GM12878 (cell line): ENCODE data around the gene BPIFA1. TPM values are rescaled to one million over a fixed set of nuclear protein-coding genes. Genes with fewer than 3 reads are reported as not detected.

Source experiments
- ATAC-seq: fragments of 200-7000 bp; cut with Tn5 transposase; 3 replicates; pipeline ENCODE4 v1.9.1; 2020; ENCODE audit warnings: mild to moderate bottlenecking, moderate library complexity
- BruUV-seq: library from RNA; stranded (reverse); fragments of 400-500 nt; replicated peaks from 2 replicates; lab custom pipeline; 2021; lab: Mats Ljungman, UMichigan
- CTCF ChIA-PET: fragments of 300-600 bp; sonication (Branson Sonifier 250); formaldehyde crosslinking; extraction: SDS; loops from one replicate; lab custom pipeline; 2021; ENCODE audit warnings: inconsistent platforms; lab: Yijun Ruan, JAX
- POLR2A ChIA-PET: fragments of 350-600 bp; formaldehyde crosslinking; extraction: SDS; loops from one replicate; lab custom pipeline; 2021; ENCODE audit warnings: inconsistent platforms; lab: Charles Lee
- RAD21 ChIA-PET: fragments of 300-600 bp; sonication (Branson Sonifier 250); formaldehyde crosslinking; loops from one replicate; lab custom pipeline; 2023; ENCODE audit warnings: antibody characterized with exemption; ENCODE audit not compliant: unreplicated experiment; lab: Charles Lee
- SMC1A ChIA-PET: fragments of 300-600 bp; sonication (Branson Sonifier 250); formaldehyde crosslinking; loops from one replicate; lab custom pipeline; 2023; ENCODE audit not compliant: unreplicated experiment, uncharacterized antibody; lab: Charles Lee
- DNase-seq: peaks from one replicate; pipeline ENCODE4 v3.0.0-alpha.2; 2011; ENCODE audit warnings: low read depth, low spot score
- FAIRE-seq: peaks from 3 replicates; lab custom pipeline; 2011; peaks lifted over from hg19 to GRCh38; lab: Jason Lieb, UNC
- H2AFZ ChIP-seq: 2 replicates; pipeline ENCODE4 v1.6.0; 2011; ENCODE audit warnings: low read depth, low read length, control low read depth; ENCODE audit not compliant: control insufficient read depth
- H3K27ac ChIP-seq: 2 replicates; pipeline ENCODE4 v1.5.1; 2011; ENCODE audit warnings: control low read depth; ENCODE audit not compliant: control insufficient read depth, insufficient read depth
- H3K27me3 ChIP-seq, 2 experiments: replicated peaks in 1 of 2; 2 replicates each; pipeline versions ENCODE4 v1.6.0 to v1.6.1; 2011; ENCODE audit warnings: low read length in 1 of 2; ENCODE audit not compliant: control insufficient read depth in 2 of 2, insufficient read depth in 2 of 2
- H3K36me3 ChIP-seq, 2 experiments: 2 replicates each; pipeline ENCODE4 v1.5.1; 2011; ENCODE audit warnings: low read length in 1 of 2; ENCODE audit not compliant: control insufficient read depth in 2 of 2, insufficient read depth in 2 of 2
- H3K4me1 ChIP-seq: 2 replicates; pipeline ENCODE4 v1.6.1; 2011; ENCODE audit warnings: mild to moderate bottlenecking, low read length, moderate library complexity, mixed read lengths; ENCODE audit not compliant: control insufficient read depth, insufficient read depth
- H3K4me2 ChIP-seq: 2 replicates; pipeline ENCODE4 v1.6.0; 2011; ENCODE audit warnings: control low read depth; ENCODE audit not compliant: control insufficient read depth, insufficient read depth
- H3K4me3 ChIP-seq: fragments of 200-600 bp; sonication (generic); 2 replicates; pipeline ENCODE4 v1.5.1; 2016
- H3K79me2 ChIP-seq: 2 replicates; pipeline ENCODE4 v1.6.0; 2011; ENCODE audit warnings: low read length; ENCODE audit not compliant: control insufficient read depth, insufficient read depth
- H3K9ac ChIP-seq: 2 replicates; pipeline ENCODE4 v1.8.0; 2011; ENCODE audit warnings: low read length, control low read depth, mixed read lengths; ENCODE audit not compliant: control insufficient read depth, insufficient read depth
- H3K9me3 ChIP-seq: replicated peaks from 3 replicates; pipeline ENCODE4 v1.5.1; 2011; ENCODE audit warnings: mild to moderate bottlenecking, low read length; ENCODE audit not compliant: control insufficient read depth, insufficient read depth
- H4K20me1 ChIP-seq: 2 replicates; pipeline ENCODE4 v1.6.0; 2011; ENCODE audit not compliant: control insufficient read depth, insufficient read depth
- CBFB ChIP-seq: IDR thresholded peaks from 2 replicates; pipeline ENCODE4 v1.6.1; 2016; ENCODE audit warnings: antibody characterized with exemption, low read depth
- FOXM1 ChIP-seq: IDR thresholded peaks from 2 replicates; pipeline ENCODE4 v1.6.1; 2012; ENCODE audit warnings: low read depth, mild to moderate bottlenecking, inconsistent platforms, low read length, moderate library complexity
- HSF1 ChIP-seq: fragments of 150-350 bp; IDR thresholded peaks from 2 replicates; pipeline ENCODE4 v1.6.1; 2014; ENCODE audit warnings: mild to moderate bottlenecking, low read depth, low read length
- JUND ChIP-seq: IDR thresholded peaks from 2 replicates; pipeline ENCODE4 v1.6.1; 2012; ENCODE audit warnings: low read depth, mild to moderate bottlenecking, low read length, improper control_type of control experiment, moderate library complexity
- KLF5 ChIP-seq: fragments of 450-650 bp; IDR thresholded peaks from 2 replicates; pipeline ENCODE4 v1.6.1; 2014; ENCODE audit warnings: mild to moderate bottlenecking; ENCODE audit not compliant: partially characterized antibody
- MTA2 ChIP-seq: fragments of 450-650 bp; IDR thresholded peaks from 2 replicates; pipeline ENCODE4 v1.6.1; 2016; ENCODE audit warnings: low read depth, mild to moderate bottlenecking, moderate library complexity
- MTA3 ChIP-seq: IDR thresholded peaks from 2 replicates; pipeline ENCODE4 v1.6.1; 2012; ENCODE audit warnings: low read length, inconsistent platforms, borderline replicate concordance
- NFIC ChIP-seq: IDR thresholded peaks from 2 replicates; pipeline ENCODE4 v1.6.1; 2012; ENCODE audit warnings: low read depth, mild to moderate bottlenecking, inconsistent platforms, low read length, moderate library complexity
- PAX8 ChIP-seq: fragments of 450-650 bp; IDR thresholded peaks from 2 replicates; pipeline ENCODE4 v1.6.1; 2017; ENCODE audit warnings: mild to moderate bottlenecking, moderate library complexity
- PKNOX1 ChIP-seq: fragments of 450-650 bp; IDR thresholded peaks from 2 replicates; pipeline ENCODE4 v1.6.1; 2016; ENCODE audit warnings: mild to moderate bottlenecking
- POU2F2 ChIP-seq: IDR thresholded peaks from 3 replicates; pipeline ENCODE4 v1.6.1; 2011; ENCODE audit warnings: low read depth, mild to moderate bottlenecking, low read length, borderline replicate concordance
- STAT1 ChIP-seq: fragments of 450-650 bp; conservative IDR thresholded peaks from 2 replicates; pipeline ENCODE4 v1.6.1; 2014; ENCODE audit warnings: antibody characterized with exemption, mild to moderate bottlenecking
- TAF1 ChIP-seq: IDR thresholded peaks from 2 replicates; pipeline ENCODE4 v1.6.1; 2011; ENCODE audit warnings: mild to moderate bottlenecking, low read depth, low read length, borderline replicate concordance
- TARDBP ChIP-seq: IDR thresholded peaks from 2 replicates; pipeline ENCODE4 v1.6.1; 2016; ENCODE audit warnings: borderline replicate concordance
- TCF7 ChIP-seq: IDR thresholded peaks from 2 replicates; pipeline ENCODE4 v1.6.1; 2014; ENCODE audit warnings: antibody characterized with exemption, borderline replicate concordance
- ZNF217 ChIP-seq: fragments of 450-650 bp; IDR thresholded peaks from 2 replicates; pipeline ENCODE4 v1.6.1; 2017; ENCODE audit warnings: antibody characterized with exemption, mild to moderate bottlenecking
- WGBS: methylation state at CpG from one replicate; pipeline ENCODE4 v1.1.6; 2016; ENCODE audit warnings: low lambda C conversion rate; ENCODE audit not compliant: insufficient replicate concordance, insufficient coverage; ENCODE audit errors: missing lambda C conversion rate; 5-methylcytosine and 5-hydroxymethylcytosine counted together
- in situ Hi-C: fragments of 300-500 bp; cut with MboI; formaldehyde crosslinking; loops from 9 replicates; pipeline ENCODE4 v1.14.3; 2018; ENCODE audit warnings: mixed read lengths
- intact Hi-C: fragments of 100-400 bp; cut with micrococcal nuclease; formaldehyde crosslinking; loops from one replicate; pipeline ENCODE4 v1.14.2; 2022; ENCODE audit not compliant: unreplicated experiment
- polyA plus RNA-seq, 11 experiments: library from polyadenylated mRNA; depleted of rRNA in 4 of 11; unstranded in 6 of 11; stranded (reverse) in 5 of 11; fragments of >200 nt; fragmentation: Nextera tagmentation in 4 of 11; fragmentation: Illumina TruSeq in 1 of 11; extraction: Ambion mirVana in 4 of 11; extraction: Trizol in 1 of 11; gene quantifications; 1 replicate in 1 of 11; 2 replicates in 10 of 11; pipeline versions ENCODE4 v1.2.1 to v1.2.3, GENCODE V29; 2011 to 2016; ENCODE audit warnings: inconsistent platforms in 2 of 11, missing spikeins in 2 of 11, low read depth in 1 of 11
- total RNA-seq, 4 experiments: library from RNA; depleted of rRNA in 3 of 4; stranded (reverse); fragments of >200 nt in 3 of 4; fragmentation: Illumina TruSeq in 1 of 4; extraction: Trizol in 1 of 4; gene quantifications; 2 replicates each; pipeline versions ENCODE4 v1.2.1 to v1.2.3, GENCODE V29; 2013 to 2021
- TF ChIP-seq, protein P1 (sequence below): fragments of 450-650 bp; formaldehyde crosslinking; IDR thresholded peaks from 2 replicates; pipeline ENCODE4 v1.4.0; 2022; ENCODE audit warnings: mild to moderate bottlenecking, moderate library complexity
- TF ChIP-seq, protein P2 (sequence below): fragments of 450-650 bp; IDR thresholded peaks from 2 replicates; pipeline ENCODE4 v1.6.1; 2016; ENCODE audit warnings: mild to moderate bottlenecking

The BPIFA1 gene
- total and polyA plus RNA-seq, 10 of the 15 experiments (the other 5 are each of a cell fraction or from before 2014, with no cell fraction given): not detected

GRCh38 chr20:33280775-33281174 is 45.0 kb downstream of the BPIFA1 start:
- ChIA-PET SMC1A (no interaction called here), POLR2A (no interaction called here), RAD21 (no interaction called here), CTCF (no interaction called here)
- 71% methylated on average over 7 of the region's 7 CpGs for WGBS
- intact Hi-C loops: no loop called here
- no TSS peak for BruUV-seq
- no peak overlapping the region for H3K4me2 ChIP-seq
- DNase-seq (no peak), ATAC-seq (no peak), FAIRE-seq (no peak)
- no peaks in the 10 kb centered on the region for H3K4me1 ChIP-seq
- H3K9me3 ChIP-seq: no peaks in the 10 kb centered on the region
- no peaks in the 10 kb centered on the region for H3K36me3 ChIP-seq
- H3K27ac ChIP-seq: no peak overlapping the region
- H3K4me3 ChIP-seq: no peak overlapping the region
- H2AFZ ChIP-seq: no peak overlapping the region
- H3K79me2 ChIP-seq: no peaks in the 10 kb centered on the region
- H3K9ac ChIP-seq: no peak overlapping the region
- peaks cover 7% of the 10 kb centered on the region in 2 experiments; a peak in 3 of 4 replicates for H3K27me3 ChIP-seq
- H4K20me1 ChIP-seq: no peaks in the 10 kb centered on the region
- in situ Hi-C loops: no loop called here
- TF ChIP-seq, protein P1, sequence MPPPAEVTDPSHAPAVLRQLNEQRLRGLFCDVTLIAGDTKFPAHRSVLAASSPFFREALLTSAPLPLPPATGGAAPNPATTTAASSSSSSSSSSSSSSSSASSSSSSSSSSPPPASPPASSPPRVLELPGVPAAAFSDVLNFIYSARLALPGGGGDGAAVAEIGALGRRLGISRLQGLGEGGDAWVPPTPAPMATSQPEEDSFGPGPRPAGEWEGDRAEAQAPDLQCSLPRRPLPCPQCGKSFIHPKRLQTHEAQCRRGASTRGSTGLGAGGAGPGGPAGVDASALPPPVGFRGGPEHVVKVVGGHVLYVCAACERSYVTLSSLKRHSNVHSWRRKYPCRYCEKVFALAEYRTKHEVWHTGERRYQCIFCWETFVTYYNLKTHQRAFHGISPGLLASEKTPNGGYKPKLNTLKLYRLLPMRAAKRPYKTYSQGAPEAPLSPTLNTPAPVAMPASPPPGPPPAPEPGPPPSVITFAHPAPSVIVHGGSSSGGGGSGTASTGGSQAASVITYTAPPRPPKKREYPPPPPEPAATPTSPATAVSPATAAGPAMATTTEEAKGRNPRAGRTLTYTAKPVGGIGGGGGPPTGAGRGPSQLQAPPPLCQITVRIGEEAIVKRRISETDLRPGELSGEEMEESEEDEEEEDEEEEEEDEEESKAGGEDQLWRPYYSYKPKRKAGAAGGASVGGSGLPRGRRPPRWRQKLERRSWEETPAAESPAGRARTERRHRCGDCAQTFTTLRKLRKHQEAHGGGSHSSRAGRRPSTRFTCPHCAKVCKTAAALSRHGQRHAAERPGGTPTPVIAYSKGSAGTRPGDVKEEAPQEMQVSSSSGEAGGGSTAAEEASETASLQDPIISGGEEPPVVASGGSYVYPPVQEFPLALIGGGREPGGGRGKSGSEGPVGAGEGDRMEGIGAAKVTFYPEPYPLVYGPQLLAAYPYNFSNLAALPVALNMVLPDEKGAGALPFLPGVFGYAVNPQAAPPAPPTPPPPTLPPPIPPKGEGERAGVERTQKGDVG: no peak
- TF ChIP-seq MTA3: no peak
- no peak for TF ChIP-seq MTA2
- TF ChIP-seq, protein P2, sequence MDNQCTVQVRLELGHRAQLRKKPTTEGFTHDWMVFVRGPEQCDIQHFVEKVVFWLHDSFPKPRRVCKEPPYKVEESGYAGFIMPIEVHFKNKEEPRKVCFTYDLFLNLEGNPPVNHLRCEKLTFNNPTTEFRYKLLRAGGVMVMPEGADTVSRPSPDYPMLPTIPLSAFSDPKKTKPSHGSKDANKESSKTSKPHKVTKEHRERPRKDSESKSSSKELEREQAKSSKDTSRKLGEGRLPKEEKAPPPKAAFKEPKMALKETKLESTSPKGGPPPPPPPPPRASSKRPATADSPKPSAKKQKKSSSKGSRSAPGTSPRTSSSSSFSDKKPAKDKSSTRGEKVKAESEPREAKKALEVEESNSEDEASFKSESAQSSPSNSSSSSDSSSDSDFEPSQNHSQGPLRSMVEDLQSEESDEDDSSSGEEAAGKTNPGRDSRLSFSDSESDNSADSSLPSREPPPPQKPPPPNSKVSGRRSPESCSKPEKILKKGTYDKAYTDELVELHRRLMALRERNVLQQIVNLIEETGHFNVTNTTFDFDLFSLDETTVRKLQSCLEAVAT: no peak
- TF ChIP-seq TAF1: no peak
- no peak for TF ChIP-seq STAT1
- no peak for TF ChIP-seq NFIC
- no peak for TF ChIP-seq PAX8
- no peak for TF ChIP-seq FOXM1
- no peak for TF ChIP-seq TCF7
- TF ChIP-seq JUND: no peak
- no peak for TF ChIP-seq POU2F2
- no peak for TF ChIP-seq HSF1
- TF ChIP-seq TARDBP: no peak
- TF ChIP-seq CBFB: no peak
- TF ChIP-seq KLF5: no peak
- no peak for TF ChIP-seq PKNOX1
- no peak for TF ChIP-seq ZNF217
